Measurements from ENCODE around the gene RNF215.

DNA sequence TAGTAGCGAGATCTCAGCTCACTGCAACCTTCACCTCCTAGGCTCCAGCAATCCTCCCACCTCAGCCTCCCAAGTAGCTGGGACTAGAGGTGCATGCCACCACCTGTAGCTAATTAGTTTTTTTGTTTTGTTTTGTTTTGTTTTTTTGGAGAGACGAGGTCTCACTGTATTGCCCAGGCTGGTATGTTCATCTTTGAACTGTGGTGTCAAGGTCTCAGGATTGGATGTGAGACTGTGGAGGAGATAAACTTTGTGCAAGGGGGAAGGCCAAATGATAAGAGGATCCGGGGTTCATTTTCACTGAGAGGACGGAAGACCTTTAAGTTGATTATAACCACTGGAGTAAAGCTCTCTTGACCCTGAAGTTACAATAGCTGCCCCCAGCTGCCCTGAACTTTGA lies 18.5 kb upstream of the RNF215 start:
- TF ChIP-seq CTCF (IDR thresholded peaks at IDR 0.05; ENCODE audit: insufficient read depth, low read length, poor library complexity, severe bottlenecking) (no peak), EZH2phosphoT487 (conservative IDR thresholded peaks at IDR 0.05; ENCODE audit: low read length) (no peak)

Measured in SU-DHL-6 (cell line).